ENCODE measurements around the gene RAPGEF1.

Gene RAPGEF1

DNA sequence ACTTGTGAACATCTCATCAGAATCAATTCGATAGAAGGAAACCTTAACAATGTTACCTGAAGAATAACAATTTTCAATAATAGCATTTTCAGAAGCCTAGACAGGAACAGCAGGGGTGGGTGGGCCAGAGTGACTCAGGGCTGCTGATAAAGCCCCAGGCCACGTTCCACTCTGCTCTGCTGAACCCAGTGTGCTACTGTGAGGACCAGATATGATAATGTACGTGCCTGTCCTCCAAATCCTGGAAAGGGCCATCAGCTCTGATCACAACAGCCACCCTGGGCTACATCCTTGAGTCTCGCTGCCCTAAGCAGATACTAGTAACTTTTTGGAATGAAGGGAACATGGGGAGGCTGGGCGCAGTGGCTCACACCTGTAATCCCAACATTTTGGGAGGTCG lies 103.3 kb downstream of the RAPGEF1 start:
- TF ChIP-seq, protein P1, sequence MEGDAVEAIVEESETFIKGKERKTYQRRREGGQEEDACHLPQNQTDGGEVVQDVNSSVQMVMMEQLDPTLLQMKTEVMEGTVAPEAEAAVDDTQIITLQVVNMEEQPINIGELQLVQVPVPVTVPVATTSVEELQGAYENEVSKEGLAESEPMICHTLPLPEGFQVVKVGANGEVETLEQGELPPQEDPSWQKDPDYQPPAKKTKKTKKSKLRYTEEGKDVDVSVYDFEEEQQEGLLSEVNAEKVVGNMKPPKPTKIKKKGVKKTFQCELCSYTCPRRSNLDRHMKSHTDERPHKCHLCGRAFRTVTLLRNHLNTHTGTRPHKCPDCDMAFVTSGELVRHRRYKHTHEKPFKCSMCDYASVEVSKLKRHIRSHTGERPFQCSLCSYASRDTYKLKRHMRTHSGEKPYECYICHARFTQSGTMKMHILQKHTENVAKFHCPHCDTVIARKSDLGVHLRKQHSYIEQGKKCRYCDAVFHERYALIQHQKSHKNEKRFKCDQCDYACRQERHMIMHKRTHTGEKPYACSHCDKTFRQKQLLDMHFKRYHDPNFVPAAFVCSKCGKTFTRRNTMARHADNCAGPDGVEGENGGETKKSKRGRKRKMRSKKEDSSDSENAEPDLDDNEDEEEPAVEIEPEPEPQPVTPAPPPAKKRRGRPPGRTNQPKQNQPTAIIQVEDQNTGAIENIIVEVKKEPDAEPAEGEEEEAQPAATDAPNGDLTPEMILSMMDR (IDR thresholded peaks at IDR 0.05; ENCODE audit: control extremely low read depth, extremely low read depth, low read depth, missing control alignments): no peak
- ChIA-PET POLR2A (no interaction called here), CTCF (interaction anchor here (1.2 kb wide), 1 partner anchor 43 kb away, joined by 4 read pairs; no protein-coding TSS in a partner anchor)
- no peak for DNase-seq (ENCODE audit: extremely low spot score)

DNA sequence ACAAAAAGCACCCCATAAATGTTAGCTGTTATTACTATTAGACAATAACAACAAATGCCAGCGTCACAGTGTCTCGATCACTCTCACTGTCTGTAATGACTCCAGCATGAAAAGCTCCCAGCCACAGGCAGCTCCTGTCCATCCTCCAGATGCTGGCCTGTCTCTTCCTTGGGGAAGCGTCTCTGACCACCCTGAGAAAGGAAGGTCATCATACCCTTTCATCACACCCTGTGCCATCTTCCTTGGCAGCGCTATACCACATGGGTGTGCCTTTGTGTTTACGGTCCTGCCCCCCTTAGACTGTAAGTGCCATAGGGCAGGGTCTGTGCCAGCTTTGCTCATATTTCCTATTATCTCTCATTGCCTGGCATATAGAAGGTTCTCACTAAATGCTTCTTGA lies 104.0 kb downstream of the RAPGEF1 start:
- ChIA-PET POLR2A (interaction anchor here (0.6 kb wide), 1 partner anchor 8 kb away, joined by 3 read pairs; no protein-coding TSS in a partner anchor), CTCF (interaction anchor here (0.9 to 1.2 kb wide), 4 partner anchors 42 to 110 kb away, joined by 3 to 4 read pairs (median 3); no protein-coding TSS in a partner anchor)
- DNase-seq (ENCODE audit: extremely low spot score): no peak
- TF ChIP-seq, protein P1 (IDR thresholded peaks at IDR 0.05; ENCODE audit: control extremely low read depth, extremely low read depth, low read depth, missing control alignments): no peak

DNA sequence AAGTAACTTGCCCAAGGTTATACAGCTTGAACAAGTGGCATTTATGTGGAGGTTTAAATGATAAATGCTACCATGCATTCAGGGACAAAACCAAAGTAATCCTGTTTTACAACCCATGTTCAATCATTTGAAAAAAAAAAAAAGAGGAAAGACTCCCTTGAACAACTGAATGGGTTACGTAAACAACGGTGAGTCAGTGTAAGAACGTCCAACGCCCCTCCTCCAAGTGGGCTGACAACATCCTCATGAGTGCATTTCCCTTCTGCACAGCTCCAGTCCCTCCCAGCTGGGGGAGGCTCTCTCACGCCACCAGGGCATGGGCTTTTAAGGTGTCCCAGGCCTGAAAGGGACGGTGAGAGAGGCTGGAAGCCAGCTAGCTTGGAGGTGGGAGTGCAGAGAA lies 104.6 kb downstream of the RAPGEF1 start:
- ChIA-PET POLR2A (interaction anchor here (0.6 to 0.7 kb wide), 2 partner anchors 9 to 768 kb away, joined by 3 to 4 read pairs; no protein-coding TSS in a partner anchor), CTCF (interaction anchor here (0.8 to 1.2 kb wide), 5 partner anchors 15 to 110 kb away, joined by 3 to 4 read pairs (median 3); no protein-coding TSS in a partner anchor)
- peak; percentile 63 for DNase-seq (ENCODE audit: extremely low spot score)
- TF ChIP-seq, protein P1 (IDR thresholded peaks at IDR 0.05; ENCODE audit: control extremely low read depth, extremely low read depth, low read depth, missing control alignments): no peak

DNA sequence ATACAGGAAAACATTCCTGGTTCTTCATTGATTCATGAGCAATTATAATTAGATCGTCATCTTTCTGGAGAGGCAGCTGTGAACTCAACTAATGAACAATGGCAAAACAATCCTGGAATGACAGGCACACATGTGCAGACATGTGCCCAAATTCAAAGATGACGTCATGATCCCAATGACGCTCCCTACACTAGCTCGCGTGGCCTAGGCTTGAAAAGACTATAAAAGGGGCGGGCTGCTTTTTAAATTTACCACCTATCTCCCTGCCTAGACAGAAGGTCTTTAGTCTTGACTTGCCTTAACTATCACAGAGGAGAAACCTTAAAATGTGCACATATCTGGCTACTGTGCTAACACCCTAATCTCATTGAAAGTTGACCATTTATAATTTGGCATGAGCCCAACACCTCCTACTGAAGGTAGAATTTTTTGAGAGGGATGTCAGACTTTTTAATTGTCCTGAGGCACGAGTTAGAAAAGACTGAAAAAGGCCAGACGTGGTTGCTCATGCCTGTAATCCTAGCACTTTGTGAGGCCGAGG lies 106.3 kb downstream of the RAPGEF1 start:
- TF ChIP-seq, protein P1 (IDR thresholded peaks at IDR 0.05; ENCODE audit: control extremely low read depth, extremely low read depth, low read depth, missing control alignments): no peak
- POLR2A ChIA-PET: no interaction called here

DNA sequence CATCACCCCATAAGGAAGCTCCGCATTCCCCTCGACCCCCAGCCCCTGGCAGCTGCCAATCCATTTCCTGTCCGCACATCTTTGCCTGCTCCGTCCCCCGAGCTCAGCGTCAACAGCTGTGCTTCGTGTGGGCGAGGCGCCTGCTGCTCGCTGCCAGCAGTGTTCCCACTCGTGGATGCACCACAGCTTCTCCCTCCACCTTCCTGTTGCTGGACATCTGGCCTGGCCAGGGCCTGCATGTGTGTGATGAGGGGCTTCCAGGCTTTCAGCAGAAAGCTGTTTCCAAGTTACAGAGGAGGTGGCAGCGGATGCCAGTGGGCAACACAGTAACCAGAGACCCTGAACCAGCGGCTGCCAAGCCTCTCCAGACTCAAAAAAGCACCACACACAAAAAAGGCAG lies 108.6 kb downstream of the RAPGEF1 start:
- ChIA-PET POLR2A (no interaction called here), CTCF (interaction anchor here (0.7 to 2.6 kb wide), 5 partner anchors 11 to 109 kb away, joined by 3 to 18 read pairs (median 4); partner anchors contain the start of gene RAPGEF1)
- TF ChIP-seq, protein P1 (IDR thresholded peaks at IDR 0.05; ENCODE audit: control extremely low read depth, extremely low read depth, low read depth, missing control alignments): no peak
- no peak for DNase-seq (ENCODE audit: extremely low spot score)

More for the DNA sequence above, 106.3 kb downstream of the RAPGEF1 start:
- CTCF ChIA-PET: interaction anchor here (1.1 kb wide), 1 partner anchor 9 kb away, joined by 4 read pairs; no protein-coding TSS in a partner anchor
- DNase-seq (ENCODE audit: extremely low spot score): no peak

DNA sequence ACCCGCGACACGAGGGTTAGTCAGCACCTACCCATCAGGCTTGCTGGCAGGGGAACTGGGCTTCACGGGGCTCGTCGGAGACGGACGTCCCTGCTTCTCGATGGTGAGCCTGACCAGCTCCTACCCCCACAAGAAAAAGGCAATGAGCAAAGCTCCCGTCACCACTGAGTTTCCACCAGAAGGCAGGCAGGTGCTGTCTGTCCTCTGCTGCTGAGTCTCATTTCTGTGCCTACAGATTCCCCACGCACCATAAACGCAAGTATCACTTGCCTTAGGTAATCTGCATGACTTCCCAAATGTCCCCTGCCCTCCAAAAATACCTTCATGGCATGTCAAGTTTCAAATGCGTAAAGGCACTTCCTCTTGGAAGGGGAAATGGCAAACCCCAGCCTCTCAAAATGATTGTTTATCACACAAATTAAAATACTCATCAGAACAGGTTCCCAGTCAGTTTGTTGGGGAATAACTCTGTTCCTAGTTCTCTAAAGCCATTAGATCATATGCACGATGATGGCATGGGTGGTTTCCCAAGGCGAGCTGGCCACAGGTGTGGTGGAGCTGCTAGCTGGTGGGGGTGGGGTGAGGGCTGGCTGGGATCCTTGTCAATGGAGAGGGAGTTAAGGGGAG lies 109.6 kb downstream of the RAPGEF1 start:
- TF ChIP-seq, protein P1 (IDR thresholded peaks at IDR 0.05; ENCODE audit: control extremely low read depth, extremely low read depth, low read depth, missing control alignments): peak; percentile 40
- ChIA-PET POLR2A (interaction anchor here (0.7 to 1.8 kb wide), 4 partner anchors 9 to 39 kb away, joined by 3 to 10 read pairs (median 4); no protein-coding TSS in a partner anchor), CTCF (interaction anchor here (0.7 to 2.6 kb wide), 11 partner anchors 11 to 110 kb away, joined by 3 to 18 read pairs (median 3); partner anchors contain the start of gene RAPGEF1)
- DNase-seq (ENCODE audit: extremely low spot score): peak; percentile 67

All from GM10248 (cell line).